ENCODE results near the gene TTC28.
A peak's percentile ranks its signal among the peaks of the same experiment; 100 is the strongest.

Gene TTC28

GRCh38 chr22:28023774-28024173 lies 655.9 kb downstream of the TTC28 start:
- no peak for DNase-seq (ENCODE audit: low read depth in 2 of 2)

- no peak for DNase-seq (ENCODE audit: low read depth in 2 of 2)
Observed at GRCh38 chr22:28023036-28023435, 656.6 kb downstream of the TTC28 start.

- DNase-seq (ENCODE audit: low read depth in 2 of 2): no peak
Observed at GRCh38 chr22:28021998-28022660, 657.5 kb downstream of the TTC28 start.

DNA sequence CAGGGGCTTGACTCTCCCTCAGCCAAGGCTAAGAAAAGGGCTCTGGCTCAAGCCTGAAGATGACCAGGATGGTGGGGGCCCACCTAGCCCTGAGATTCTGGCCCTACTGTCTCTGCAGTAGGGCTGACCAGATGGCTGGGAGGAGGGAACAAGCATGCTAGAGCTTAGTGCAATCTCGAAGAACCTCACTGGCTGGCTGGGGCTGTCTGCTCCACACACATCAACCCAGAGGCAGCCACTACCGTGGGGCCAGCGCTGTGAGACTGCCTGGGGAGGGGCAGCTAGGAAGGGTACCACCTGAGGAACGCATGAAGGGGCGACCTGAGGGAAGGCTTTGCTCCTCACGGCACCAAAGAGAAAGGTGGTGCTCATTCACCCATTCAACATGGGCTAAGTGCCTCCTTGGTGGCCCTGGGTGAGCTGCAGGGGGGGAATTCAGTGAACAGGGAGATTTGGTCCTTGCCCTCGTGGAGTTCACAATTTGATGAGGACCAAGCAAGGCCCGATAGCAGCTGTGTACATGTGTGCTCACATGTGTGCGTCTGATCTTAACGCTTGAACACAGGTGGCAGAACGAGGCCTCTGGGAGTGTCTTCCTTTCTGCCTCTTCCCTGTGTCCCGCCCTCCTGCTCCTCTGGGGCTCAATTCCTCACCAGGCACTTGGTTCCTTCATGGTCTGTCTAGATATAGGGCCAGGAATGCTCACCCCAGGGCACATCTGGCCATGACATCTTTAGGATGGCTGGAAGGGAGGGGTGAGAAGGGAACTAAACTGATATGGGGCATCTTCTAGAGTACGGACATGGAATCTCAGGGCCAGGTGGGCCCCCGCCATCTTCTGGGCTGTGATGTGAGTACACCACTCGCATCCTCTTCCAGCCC lies 658.3 kb downstream of the TTC28 start:
- DNase-seq (ENCODE audit: low read depth in 2 of 2): no peak

GRCh38 chr22:28019881-28020861 lies 659.5 kb downstream of the TTC28 start:
- DNase-seq (ENCODE audit: low read depth in 2 of 2): peak; percentile 18

DNA sequence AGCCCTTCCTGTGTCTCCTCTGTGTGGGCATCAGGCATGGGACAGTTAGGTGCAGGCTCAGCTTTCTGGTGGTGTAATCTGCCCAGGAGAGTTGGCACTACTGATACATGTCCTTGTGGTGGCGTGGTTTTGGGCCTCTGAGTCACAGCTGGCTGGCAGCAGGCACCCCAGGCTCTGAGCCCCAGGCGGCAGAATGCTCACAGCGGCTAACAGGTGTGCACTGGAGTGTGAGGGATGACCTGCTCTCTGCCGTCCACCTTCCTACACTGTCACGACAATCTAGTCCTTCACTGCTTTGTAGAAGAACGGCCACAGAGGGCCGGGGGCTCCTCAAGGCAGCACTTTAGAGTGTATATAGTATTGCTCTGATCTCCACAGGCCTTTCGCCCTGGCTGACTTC lies 660.3 kb downstream of the TTC28 start:
- no peak for DNase-seq (ENCODE audit: low read depth in 2 of 2)

- no peak for DNase-seq (ENCODE audit: low read depth in 2 of 2)
Observed at GRCh38 chr22:28018461-28018927, 661.1 kb downstream of the TTC28 start.

- DNase-seq (ENCODE audit: low read depth in 2 of 2): no peak
Observed at GRCh38 chr22:28017859-28018258, 661.8 kb downstream of the TTC28 start.

- no peak for DNase-seq (ENCODE audit: low read depth in 2 of 2)
Observed at GRCh38 chr22:28017558-28017820, 662.2 kb downstream of the TTC28 start.

DNA sequence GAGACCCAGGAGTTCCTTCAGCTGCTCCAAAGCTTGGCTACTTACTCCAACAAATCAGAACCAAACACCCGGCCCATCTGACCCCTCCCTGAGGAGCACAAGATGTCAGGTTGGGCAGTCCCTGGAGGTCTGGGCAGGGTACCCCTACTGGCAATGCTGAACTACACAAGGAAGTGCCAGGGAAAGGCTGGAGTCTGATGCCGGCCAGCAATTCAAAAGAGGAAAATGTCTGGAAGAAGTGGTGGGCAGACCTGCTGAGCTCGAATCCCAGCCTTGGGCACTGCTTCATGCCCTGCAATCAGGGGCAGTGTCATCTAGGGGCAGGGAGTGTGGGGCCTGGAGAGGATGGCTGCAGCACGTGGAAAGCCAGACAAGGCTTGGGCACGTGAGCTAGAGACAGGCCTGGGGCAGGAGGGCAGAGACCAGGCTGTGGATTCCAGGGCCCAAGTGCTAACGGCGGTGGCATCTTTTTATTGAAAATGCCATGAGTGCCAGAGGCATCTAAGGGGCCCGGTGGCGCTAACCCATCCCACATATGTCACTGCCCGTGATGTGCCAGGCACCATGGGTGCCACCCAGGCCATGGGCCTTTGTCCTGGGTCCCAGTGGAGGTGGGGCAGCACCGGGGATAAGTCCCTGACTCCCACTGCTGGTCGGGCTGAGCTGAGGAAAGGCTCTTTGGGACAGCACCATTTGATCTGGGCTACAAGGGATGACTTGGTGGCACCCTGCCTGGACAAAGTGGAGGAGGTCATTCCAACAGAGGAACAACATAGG lies 662.7 kb downstream of the TTC28 start:
- DNase-seq (ENCODE audit: low read depth in 2 of 2): no peak

GRCh38 chr22:28015676-28016601 lies 663.7 kb downstream of the TTC28 start:
- no peak for DNase-seq (ENCODE audit: low read depth in 2 of 2)

DNA sequence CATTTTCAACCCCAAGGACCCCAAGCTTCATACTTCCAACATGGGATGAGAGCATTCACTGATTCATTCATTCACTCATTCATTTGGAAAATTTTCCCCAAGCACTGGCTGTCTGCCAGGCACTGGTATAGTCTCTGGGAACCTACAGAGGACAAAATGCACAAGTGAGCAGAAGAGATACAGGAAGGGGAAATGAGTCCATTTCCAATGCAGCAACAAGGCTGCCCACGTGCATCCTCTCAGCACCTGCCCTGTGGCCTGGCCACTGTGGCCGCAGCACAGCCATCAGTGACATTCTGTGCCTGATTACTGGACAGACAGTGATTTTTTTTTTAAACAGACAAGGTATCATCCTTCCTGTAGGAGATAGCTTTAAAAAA lies 664.6 kb downstream of the TTC28 start:
- DNase-seq (ENCODE audit: low read depth in 2 of 2): no peak

- DNase-seq (ENCODE audit: low read depth in 2 of 2): no peak
Observed at GRCh38 chr22:28014211-28015045, 665.2 kb downstream of the TTC28 start.

DNA sequence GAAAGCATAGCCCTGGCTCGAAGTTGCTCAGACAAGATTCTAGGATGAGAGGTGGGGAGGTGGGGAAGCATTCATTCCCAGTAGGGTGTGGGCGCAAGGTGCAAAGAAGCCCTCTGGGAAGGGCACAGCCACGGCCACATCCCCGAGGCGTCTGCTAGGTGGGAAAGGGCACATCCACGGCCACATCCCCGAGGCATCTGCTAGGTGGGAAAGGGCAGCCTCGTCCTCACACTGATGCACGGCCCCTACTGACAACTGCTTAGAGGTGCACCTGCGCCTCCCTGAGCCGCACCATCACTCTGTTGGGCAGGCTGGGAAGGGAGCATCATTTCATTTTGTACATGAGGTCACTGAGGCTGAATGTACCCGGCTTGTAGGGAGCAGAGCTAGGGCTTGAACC lies 666.0 kb downstream of the TTC28 start:
- DNase-seq (ENCODE audit: low read depth in 2 of 2): no peak

DNA sequence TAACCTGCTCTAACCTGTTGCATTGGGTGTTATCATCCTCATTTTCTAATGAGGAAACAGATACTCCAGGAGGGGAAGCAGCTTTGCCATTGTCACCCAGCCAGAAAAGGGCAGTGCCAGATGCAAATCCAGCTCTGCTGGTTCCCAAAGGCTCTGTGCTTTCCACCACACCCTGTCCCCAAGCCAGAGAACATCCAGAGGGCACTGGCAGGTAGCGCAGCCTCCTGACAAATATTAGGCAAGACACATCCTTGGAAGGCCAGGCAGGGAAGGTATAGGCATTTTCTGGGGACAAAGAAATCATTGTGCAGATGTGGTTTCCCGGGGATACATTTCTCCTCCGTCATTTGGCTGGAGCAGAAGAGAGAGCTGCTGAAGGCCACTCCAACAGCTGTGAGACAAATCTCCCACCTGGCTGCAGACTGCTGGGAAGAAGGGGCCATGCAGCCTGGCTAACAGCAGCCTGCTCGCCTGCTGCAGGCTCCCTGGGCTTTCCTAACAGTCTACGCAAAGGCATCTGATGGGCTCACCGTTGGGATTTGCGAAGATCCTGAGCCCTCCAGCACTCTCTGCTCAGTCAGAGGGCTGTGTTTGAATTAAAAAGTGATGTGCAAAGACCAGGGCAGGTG lies 666.7 kb downstream of the TTC28 start:
- no peak for DNase-seq (ENCODE audit: low read depth in 2 of 2)

DNA sequence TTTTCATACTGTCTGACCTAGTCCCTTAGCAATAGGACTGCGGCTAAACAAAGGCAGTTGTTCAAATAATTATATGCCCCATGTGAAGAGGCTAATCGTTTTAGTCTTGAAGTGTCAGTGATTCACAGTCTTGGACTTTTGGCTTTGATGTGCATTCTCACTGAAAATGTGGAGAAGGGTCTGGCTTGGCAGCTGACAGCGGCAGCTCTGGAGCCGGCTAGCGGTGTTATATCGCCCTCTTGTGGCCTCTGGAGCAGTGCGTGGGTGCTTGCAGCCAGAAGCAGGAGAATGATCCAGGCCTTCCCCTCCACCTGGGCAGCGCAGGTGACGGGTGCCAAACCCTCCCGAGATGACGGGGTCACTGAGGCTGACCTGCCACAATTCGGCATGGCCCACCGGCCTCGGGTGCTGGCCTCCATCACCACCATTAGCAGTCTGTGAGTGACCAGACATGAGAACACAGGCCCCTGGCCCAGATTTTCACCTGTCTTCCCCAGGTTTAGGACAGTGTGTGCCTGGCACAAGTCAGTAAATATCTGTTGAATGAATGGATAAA lies 670.3 kb downstream of the TTC28 start:
- DNase-seq (ENCODE audit: low read depth in 2 of 2): peak; percentile 47 to 57

DNA sequence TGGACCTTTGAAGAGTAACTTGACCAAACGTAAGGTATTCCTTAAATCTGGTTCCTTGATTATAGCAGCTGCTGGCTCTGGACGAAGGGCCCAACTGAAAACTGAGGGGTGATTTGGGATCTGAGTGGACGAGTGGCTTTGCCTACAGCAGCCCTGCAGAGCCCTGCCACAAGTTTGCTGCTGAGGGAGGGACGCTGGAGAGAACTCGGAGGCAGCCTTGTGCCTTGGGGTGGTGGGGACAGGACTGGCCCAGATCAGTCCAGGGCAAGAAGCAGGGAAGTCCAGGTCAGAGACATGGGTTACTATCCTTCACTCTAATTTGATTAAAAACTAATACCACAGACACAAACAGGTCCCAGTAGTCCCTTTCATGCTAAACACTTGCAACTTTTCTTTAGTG lies 671.0 kb downstream of the TTC28 start:
- no peak for DNase-seq (ENCODE audit: low read depth in 2 of 2)

- DNase-seq (ENCODE audit: low read depth in 2 of 2): no peak
Observed at GRCh38 chr22:28008056-28008455, 671.6 kb downstream of the TTC28 start.

GRCh38 chr22:28006271-28006670 lies 673.4 kb downstream of the TTC28 start:
- no peak for DNase-seq (ENCODE audit: low read depth in 2 of 2)

Measured in activated CD8-positive, alpha-beta memory T cell treated with anti-CD3 and anti-CD28 coated beads for 4 hours (primary cell).